Vagina (tissue), 2 donors: ENCODE measurements around the gene PNCK. TPM values are rescaled to one million over a fixed set of nuclear protein-coding genes. Genes with fewer than 3 reads are reported as not detected.

Experiments
- DNase-seq, 2 donors: peaks; one replicate each; pipeline ENCODE4 v3.0.0-alpha.2; 2017; ENCODE audit errors: extremely low spot score in 2 of 2
- H3K27ac ChIP-seq: fragments of 200-600 bp; sonication (generic); one replicate; pipeline ENCODE4 v1.5.1; 2019
- H3K27me3 ChIP-seq: fragments of 200-600 bp; sonication (generic); one replicate; pipeline ENCODE4 v1.5.1; 2019
- H3K36me3 ChIP-seq, 2 donors: fragments of 200-600 bp; sonication (generic); one replicate each; pipeline ENCODE4 v1.5.1; 2017 to 2019
- H3K4me1 ChIP-seq: fragments of 200-600 bp; sonication (generic); one replicate; pipeline ENCODE4 v1.5.1; 2019
- H3K4me3 ChIP-seq, 2 donors: fragments of 200-600 bp; sonication (generic); 1 replicate in 1 of 2; 2 replicates in 1 of 2; pipeline ENCODE4 v1.5.1; 2016 to 2019
- H3K9me3 ChIP-seq: fragments of 200-600 bp; sonication (generic); one replicate; pipeline ENCODE4 v1.5.1; 2019
- POLR2A ChIP-seq, 2 donors: fragments of 450-650 bp; IDR thresholded peaks; one replicate each; pipeline ENCODE4 v1.6.1; 2017; ENCODE audit warnings: antibody characterized with exemption in 2 of 2, mild to moderate bottlenecking in 2 of 2, moderate library complexity in 2 of 2
- POLR2AphosphoS5 ChIP-seq, 2 donors: sonication (generic); formaldehyde crosslinking; IDR thresholded peaks; one replicate each; pipeline ENCODE4 v1.9.0; 2017; ENCODE audit warnings: antibody characterized with exemption in 2 of 2, mild to moderate bottlenecking in 2 of 2, low read depth in 1 of 2; ENCODE audit not compliant: insufficient read depth in 1 of 2
- intact Hi-C: fragments of 100-400 bp; cut with DNase I; formaldehyde crosslinking; loops from one replicate; pipeline ENCODE4 v1.15.1; 2023
- total RNA-seq: library from RNA; depleted of rRNA; stranded (reverse); fragments of >200 nt; gene quantifications from one replicate; pipeline ENCODE4 v1.2.3, GENCODE V29; 2016
- TF ChIP-seq, protein P1 (sequence below), 3 experiments: fragments of 450-650 bp in 2 of 3; fragments of 200-600 bp in 1 of 3; sonication (generic) in 1 of 3; IDR thresholded peaks; one replicate each; pipeline ENCODE4 v1.5.1; 2017 to 2019; ENCODE audit warnings: antibody characterized with exemption in 3 of 3, mild to moderate bottlenecking in 2 of 3, moderate library complexity in 2 of 3

PNCK gene
- total RNA-seq, 1 donor from 2014 or later, result 9.3 TPM

DNA sequence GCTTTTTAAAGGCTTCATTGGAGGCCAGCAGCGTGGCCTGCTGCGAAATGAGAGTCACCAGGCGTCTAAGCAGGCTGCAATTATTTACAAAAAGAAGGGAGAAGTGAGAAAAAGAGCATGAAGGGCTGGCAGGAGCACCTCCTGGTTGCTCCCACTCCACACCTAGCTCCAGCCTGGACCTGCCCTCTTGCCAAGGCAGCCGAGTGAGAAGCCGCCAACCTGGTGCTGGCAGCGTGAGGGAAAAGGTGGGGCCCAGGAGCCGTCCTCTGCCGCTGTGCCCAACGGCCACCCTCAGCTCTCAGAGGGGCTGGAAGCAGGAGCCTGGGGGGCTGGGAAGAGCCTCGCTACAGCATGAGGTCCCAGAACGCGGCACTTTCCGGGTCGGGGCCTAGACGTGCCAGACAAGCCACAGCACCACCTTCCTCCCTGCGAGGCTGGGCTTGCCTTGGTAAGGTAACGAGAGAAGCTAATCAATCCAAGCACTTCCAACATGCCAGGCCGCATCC is 30.5 kb upstream of the PNCK start:
- Histone ChIP-seq H3K27ac (no peak overlapping the region), H3K9me3 (no peaks in the 10 kb centered on the region), H3K4me3 (no peak overlapping the region), H3K27me3 (no peaks in the 10 kb centered on the region), H3K36me3 (peaks cover 0 to 3% of the 10 kb centered on the region in 2 donors), H3K4me1 (no peaks in the 10 kb centered on the region)
- TF ChIP-seq POLR2A (IDR thresholded peaks at IDR 0.05) (no peak), POLR2AphosphoS5 (IDR thresholded peaks at IDR 0.05; ENCODE audit: insufficient read depth in 1 of 2, low read depth in 1 of 2) (no peak)
- TF ChIP-seq, protein P1, sequence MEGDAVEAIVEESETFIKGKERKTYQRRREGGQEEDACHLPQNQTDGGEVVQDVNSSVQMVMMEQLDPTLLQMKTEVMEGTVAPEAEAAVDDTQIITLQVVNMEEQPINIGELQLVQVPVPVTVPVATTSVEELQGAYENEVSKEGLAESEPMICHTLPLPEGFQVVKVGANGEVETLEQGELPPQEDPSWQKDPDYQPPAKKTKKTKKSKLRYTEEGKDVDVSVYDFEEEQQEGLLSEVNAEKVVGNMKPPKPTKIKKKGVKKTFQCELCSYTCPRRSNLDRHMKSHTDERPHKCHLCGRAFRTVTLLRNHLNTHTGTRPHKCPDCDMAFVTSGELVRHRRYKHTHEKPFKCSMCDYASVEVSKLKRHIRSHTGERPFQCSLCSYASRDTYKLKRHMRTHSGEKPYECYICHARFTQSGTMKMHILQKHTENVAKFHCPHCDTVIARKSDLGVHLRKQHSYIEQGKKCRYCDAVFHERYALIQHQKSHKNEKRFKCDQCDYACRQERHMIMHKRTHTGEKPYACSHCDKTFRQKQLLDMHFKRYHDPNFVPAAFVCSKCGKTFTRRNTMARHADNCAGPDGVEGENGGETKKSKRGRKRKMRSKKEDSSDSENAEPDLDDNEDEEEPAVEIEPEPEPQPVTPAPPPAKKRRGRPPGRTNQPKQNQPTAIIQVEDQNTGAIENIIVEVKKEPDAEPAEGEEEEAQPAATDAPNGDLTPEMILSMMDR (IDR thresholded peaks at IDR 0.05), result no peak
- DNase-seq, result no peak
- intact Hi-C loops, result no loop called here

GRCh38 chrX:153703036-153703370 is 29.4 kb upstream of the PNCK start:
- TF ChIP-seq POLR2A (IDR thresholded peaks at IDR 0.05) (no peak), POLR2AphosphoS5 (IDR thresholded peaks at IDR 0.05; ENCODE audit: insufficient read depth in 1 of 2, low read depth in 1 of 2) (no peak)
- TF ChIP-seq, protein P1 (IDR thresholded peaks at IDR 0.05), result no peak
- intact Hi-C loops, result no loop called here
- Histone ChIP-seq H3K27ac (no peak overlapping the region), H3K9me3 (no peaks in the 10 kb centered on the region), H3K4me3 (no peak overlapping the region), H3K4me1 (no peaks in the 10 kb centered on the region), H3K36me3 (peaks cover 0 to 3% of the 10 kb centered on the region in 2 donors), H3K27me3 (no peaks in the 10 kb centered on the region)
- no peak for DNase-seq

GRCh38 chrX:153702336-153703035 is 28.9 kb upstream of the PNCK start:
- TF ChIP-seq, protein P1 (IDR thresholded peaks at IDR 0.05), result no peak
- TF ChIP-seq POLR2AphosphoS5 (IDR thresholded peaks at IDR 0.05; ENCODE audit: insufficient read depth in 1 of 2, low read depth in 1 of 2) (no peak), POLR2A (IDR thresholded peaks at IDR 0.05) (no peak)
- no peak for DNase-seq
- Histone ChIP-seq H3K4me3 (no peak overlapping the region), H3K27me3 (no peaks in the 10 kb centered on the region), H3K27ac (no peak overlapping the region), H3K36me3 (peaks cover 0 to 3% of the 10 kb centered on the region in 2 donors), H3K4me1 (no peaks in the 10 kb centered on the region), H3K9me3 (no peaks in the 10 kb centered on the region)
- intact Hi-C loops, result no loop called here

DNA sequence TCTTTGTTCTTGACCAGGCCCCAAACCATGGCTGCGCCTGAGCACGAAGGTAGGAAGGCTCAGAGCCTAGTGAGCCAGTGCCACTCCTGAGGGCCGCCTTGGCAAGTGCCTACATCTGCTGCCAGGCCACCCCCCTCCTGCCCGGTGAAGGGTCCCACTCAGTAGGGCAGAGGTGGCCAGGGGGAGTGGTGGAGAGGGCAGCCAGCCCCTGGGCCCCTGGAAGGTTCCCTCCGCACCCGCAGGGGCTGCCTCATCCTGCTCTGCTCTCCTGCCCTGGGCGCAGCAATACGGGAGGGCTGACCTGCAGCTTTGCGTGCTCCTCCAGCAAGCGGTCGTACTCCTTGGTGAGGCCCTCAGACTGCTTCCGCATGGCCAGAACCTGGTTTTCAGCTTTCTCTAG is 28.1 kb upstream of the PNCK start:
- no peaks in the 10 kb centered on the region for H3K27me3 ChIP-seq
- no peaks in the 10 kb centered on the region for H3K4me1 ChIP-seq
- TF ChIP-seq POLR2AphosphoS5 (IDR thresholded peaks at IDR 0.05; ENCODE audit: insufficient read depth in 1 of 2, low read depth in 1 of 2) (no peak), POLR2A (IDR thresholded peaks at IDR 0.05) (no peak)
- TF ChIP-seq, protein P1 (IDR thresholded peaks at IDR 0.05), result no peak
- H3K4me3 ChIP-seq, result no peak overlapping the region
- intact Hi-C loops, result no loop called here
- no peak overlapping the region for H3K27ac ChIP-seq
- DNase-seq, result no peak
- H3K9me3 ChIP-seq, result no peaks in the 10 kb centered on the region
- peaks cover 0 to 3% of the 10 kb centered on the region in 2 donors for H3K36me3 ChIP-seq

GRCh38 chrX:153700967-153701366 is 27.4 kb upstream of the PNCK start:
- Histone ChIP-seq H3K9me3 (no peaks in the 10 kb centered on the region), H3K36me3 (peaks cover 0 to 3% of the 10 kb centered on the region in 2 donors), H3K27ac (no peak overlapping the region), H3K27me3 (no peaks in the 10 kb centered on the region), H3K4me1 (no peaks in the 10 kb centered on the region), H3K4me3 (no peak overlapping the region)
- TF ChIP-seq POLR2AphosphoS5 (IDR thresholded peaks at IDR 0.05; ENCODE audit: insufficient read depth in 1 of 2, low read depth in 1 of 2) (no peak), POLR2A (IDR thresholded peaks at IDR 0.05) (no peak)
- TF ChIP-seq, protein P1 (IDR thresholded peaks at IDR 0.05), result no peak
- DNase-seq, result no peak
- intact Hi-C loops, result no loop called here
